ENCODE results near the gene ULK1. TPM values are rescaled to one million over a fixed set of nuclear protein-coding genes. Genes with fewer than 3 reads are reported as not detected.
"Not testable (repeated sequence)": the region's sequence is repeated elsewhere in the genome, so short reads cannot be mapped to it uniquely, and the experiment has no call there.

The ULK1 gene
- total RNA-seq, 2 donors from 2014 or later: 21.8 to 24.3 TPM

DNA sequence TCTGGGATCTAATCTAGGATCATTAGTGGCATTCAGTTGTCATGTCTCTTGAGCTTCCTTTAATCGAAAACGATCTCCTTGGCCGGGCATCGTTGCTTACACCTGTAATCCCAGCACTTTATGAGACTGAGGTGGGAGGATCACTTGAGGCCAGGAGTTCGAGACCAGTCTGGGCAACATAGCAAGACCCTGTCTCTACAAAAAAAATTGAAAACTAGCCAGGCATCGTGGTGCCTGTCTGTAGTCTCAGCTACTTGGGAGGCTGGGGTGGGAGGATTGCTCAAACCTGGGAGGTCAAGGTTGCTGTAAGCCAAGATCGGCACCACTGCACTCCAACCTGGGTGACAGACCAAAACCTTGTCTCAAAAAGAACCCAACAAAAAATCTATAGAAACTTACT, 43.7 kb downstream of the ULK1 start:
- Mint-ChIP-seq H3K4me3 (no peak overlapping the region), H3K36me3 (peaks cover 13% of the 10 kb centered on the region), H3K9me3 (no peaks in the 10 kb centered on the region), H3K27me3 (no peaks in the 10 kb centered on the region), H3K27ac (no peak overlapping the region), H3K4me1 (ENCODE audit: low read depth in 2 of 2) (no peaks in the 10 kb centered on the region)
- DNase-seq (ENCODE audit: low spot score) (no peak), ATAC-seq (no peak)

DNA sequence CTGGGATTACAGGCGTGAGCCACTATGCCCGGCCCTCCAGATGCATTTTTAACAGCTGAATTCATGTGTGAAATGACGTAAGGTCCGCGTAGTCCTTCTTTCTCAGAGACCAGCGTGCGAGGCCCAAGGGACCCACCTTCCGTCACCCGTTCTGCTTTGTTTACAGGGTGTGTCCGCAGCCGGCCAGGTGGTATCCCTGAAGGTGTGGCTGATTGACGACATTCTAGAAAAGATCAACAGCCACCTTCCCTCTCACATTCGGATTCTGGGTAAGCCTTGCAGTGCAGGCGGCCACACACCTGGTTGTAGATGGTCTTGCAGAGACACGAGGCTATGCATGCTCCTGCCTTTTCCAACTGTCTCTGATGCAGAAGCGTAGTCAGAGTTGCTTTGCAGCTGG, 44.6 kb downstream of the ULK1 start:
- Mint-ChIP-seq H3K27ac (no peak overlapping the region), H3K4me3 (no peak overlapping the region), H3K27me3 (no peaks in the 10 kb centered on the region), H3K36me3 (peaks cover 5% of the 10 kb centered on the region), H3K4me1 (ENCODE audit: low read depth in 2 of 2) (no peaks in the 10 kb centered on the region), H3K9me3 (no peaks in the 10 kb centered on the region)
- DNase-seq (ENCODE audit: low spot score) (no peak), ATAC-seq (no peak)

DNA sequence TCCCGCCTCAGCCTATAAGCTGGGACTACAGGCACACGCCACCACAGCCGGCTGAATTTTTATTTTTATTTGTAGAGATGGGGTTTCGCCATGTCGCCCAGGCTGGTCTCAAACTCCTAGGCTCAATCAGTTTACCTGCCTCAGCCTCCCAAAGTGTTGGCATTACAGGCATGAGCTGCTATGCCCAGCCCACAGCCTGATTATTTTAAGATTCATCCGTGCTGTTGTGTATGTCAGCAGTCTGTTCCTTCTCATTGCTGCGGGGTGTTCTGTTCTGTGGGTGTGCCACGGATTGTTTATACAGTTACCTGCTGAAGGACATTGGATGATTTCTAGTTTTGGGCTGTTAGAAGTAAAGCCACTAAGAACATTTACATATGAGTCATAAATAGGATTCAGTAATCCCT, 45.7 kb downstream of the ULK1 start:
- ATAC-seq: no peak
- Mint-ChIP-seq H3K27ac (no peak overlapping the region), H3K9me3 (no peaks in the 10 kb centered on the region), H3K4me3 (no peak overlapping the region), H3K36me3 (peaks cover 5% of the 10 kb centered on the region), H3K27me3 (no peaks in the 10 kb centered on the region), H3K4me1 (ENCODE audit: low read depth in 2 of 2) (peaks cover 0 to 2% of the 10 kb centered on the region in 2 donors)
- no peak for DNase-seq (ENCODE audit: low spot score)

DNA sequence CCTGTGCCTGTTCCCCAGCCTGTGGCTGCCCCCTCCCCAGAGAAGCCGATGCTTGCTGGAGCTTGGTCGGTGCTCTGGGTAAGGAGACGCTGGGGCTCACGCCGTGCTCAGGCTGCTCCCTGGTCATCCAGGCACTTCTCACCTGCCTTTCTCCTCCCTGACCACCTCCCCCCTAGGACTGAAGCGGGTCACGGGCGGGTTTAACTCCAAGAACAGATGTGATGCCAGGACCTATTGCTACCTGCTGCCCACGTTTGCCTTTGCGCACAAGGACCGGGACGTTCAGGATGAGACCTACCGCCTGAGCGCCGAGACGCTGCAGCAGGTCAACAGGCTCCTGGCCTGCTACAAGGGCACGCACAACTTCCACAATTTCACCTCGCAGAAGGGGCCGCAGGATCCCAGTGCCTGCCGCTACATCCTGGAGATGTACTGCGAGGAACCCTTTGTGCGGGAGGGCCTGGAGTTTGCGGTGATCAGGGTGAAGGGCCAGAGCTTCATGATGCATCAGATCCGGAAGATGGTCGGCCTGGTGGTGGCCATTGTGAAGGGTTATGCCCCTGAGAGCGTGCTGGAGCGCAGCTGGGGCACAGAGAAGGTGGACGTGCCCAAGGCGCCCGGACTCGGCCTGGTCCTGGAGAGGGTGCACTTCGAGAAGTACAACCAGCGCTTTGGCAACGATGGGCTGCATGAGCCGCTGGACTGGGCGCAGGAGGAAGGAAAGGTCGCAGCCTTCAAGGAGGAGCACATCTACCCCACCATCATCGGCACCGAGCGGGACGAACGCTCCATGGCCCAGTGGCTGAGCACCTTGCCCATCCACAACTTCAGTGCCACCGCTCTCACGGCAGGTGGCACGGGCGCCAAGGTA, 46.9 kb downstream of the ULK1 start:
- Mint-ChIP-seq H3K4me3 (no peak overlapping the region), H3K4me1 (ENCODE audit: low read depth in 2 of 2) (peaks cover 0 to 2% of the 10 kb centered on the region in 2 donors), H3K36me3 (peaks cover 5% of the 10 kb centered on the region), H3K27ac (no peak overlapping the region), H3K9me3 (no peaks in the 10 kb centered on the region), H3K27me3 (no peaks in the 10 kb centered on the region)
- ATAC-seq: peak in 1 of 2 donors; percentile 7
- DNase-seq (ENCODE audit: low spot score): no peak

DNA sequence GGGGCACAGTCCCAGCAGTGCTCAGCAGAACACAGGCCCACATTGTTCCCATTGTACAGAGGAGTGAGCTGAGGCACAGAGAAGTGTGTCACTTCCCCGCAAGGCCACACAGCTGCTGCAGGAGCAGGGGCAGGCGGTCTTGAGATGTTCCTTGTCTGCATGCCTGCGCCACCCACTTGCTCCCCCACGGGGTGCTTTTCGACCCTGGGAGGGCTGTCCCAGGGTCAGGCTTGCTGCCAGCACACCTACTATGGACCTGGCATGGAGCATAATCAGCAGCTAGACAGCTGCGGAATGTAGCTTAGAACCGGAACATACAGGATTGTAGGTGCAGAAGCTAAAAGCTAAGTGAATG, 47.5 kb downstream of the ULK1 start:
- H3K9me3 Mint-ChIP-seq: no peaks in the 10 kb centered on the region
- H3K4me3 Mint-ChIP-seq: no peak overlapping the region
- no peaks in the 10 kb centered on the region for H3K27me3 Mint-ChIP-seq
- peaks cover 0 to 2% of the 10 kb centered on the region in 2 donors for H3K4me1 Mint-ChIP-seq (ENCODE audit: low read depth in 2 of 2)
- peaks cover 5% of the 10 kb centered on the region for H3K36me3 Mint-ChIP-seq
- ATAC-seq (peak in 1 of 2 donors; percentile 25), DNase-seq (ENCODE audit: low spot score) (no peak)
- no peak overlapping the region for H3K27ac Mint-ChIP-seq

DNA sequence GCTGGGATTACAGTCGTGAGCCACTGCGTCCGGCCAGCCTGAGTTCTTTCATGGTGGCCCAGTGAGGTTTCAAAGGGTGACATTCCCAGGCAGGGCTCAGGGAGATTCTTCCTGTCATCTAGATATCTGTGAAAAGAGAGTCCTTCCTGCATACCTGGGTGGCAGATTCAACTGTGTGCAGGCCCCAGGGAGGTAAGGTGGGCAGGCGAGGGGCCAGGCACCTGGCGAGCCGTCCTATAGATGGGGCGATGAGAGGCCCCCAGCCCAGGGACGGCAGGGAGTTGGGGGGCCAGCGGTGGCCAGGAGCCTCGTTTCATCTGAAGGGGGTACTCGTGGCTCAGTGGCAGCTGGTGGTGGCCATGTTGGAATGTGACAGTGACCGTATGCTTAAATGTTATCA, 48.2 kb downstream of the ULK1 start:
- Mint-ChIP-seq H3K36me3 (peaks cover 3% of the 10 kb centered on the region), H3K4me1 (ENCODE audit: low read depth in 2 of 2) (peaks cover 6 to 7% of the 10 kb centered on the region in 2 donors), H3K9me3 (no peaks in the 10 kb centered on the region), H3K27ac (no peak overlapping the region), H3K27me3 (no peaks in the 10 kb centered on the region), H3K4me3 (no peak overlapping the region)
- no peak for ATAC-seq
- DNase-seq (ENCODE audit: low spot score): no peak

DNA sequence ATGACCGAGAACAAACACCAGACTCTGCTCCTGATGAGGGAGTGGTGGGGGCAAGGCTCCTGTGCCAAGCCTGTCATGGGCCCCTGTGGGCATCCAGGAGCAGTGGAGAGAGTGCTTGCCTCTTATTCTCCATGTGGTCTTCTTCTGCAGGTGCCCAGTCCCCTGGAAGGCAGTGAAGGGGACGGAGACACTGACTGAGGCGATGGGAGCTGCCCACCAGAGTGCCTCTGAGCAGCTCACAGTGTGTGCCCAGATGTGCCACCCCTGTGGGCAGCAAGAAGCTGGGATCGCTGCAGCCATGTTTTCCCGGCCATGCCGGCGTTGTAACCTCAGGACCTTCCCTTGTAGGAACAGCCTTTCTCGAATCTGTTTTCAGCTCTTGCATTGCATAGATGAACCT, 49.0 kb downstream of the ULK1 start:
- H3K36me3 Mint-ChIP-seq: no peaks in the 10 kb centered on the region
- no peak overlapping the region for H3K4me3 Mint-ChIP-seq
- no peak overlapping the region for H3K27ac Mint-ChIP-seq
- H3K9me3 Mint-ChIP-seq: no peaks in the 10 kb centered on the region
- peaks cover 12 to 13% of the 10 kb centered on the region in 2 donors for H3K4me1 Mint-ChIP-seq (ENCODE audit: low read depth in 2 of 2)
- no peaks in the 10 kb centered on the region for H3K27me3 Mint-ChIP-seq
- DNase-seq (ENCODE audit: low spot score): no peak
- ATAC-seq: no peak

DNA sequence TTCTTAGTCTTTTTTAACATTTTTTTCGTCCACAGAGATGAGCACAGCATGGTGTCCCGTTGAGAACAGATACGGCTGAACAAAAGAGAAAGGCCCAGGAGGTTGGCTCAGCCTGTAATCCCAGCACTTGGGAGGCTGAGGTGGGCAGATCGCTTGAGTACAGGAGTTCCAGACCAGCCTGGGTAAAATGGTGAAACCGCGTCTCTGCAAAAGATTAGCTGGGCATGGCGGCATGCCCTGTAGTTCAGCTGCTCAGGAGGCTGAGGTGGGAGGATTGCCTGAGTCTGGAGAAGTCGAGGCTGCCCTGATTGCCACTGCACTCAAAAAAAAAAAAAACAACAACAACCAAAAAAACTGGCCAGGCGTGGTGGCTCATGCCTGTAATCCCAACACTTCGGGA, 49.5 kb downstream of the ULK1 start:
- H3K27me3 Mint-ChIP-seq: no peaks in the 10 kb centered on the region
- H3K4me3 Mint-ChIP-seq: no peak overlapping the region
- no peaks in the 10 kb centered on the region for H3K9me3 Mint-ChIP-seq
- no peak for ATAC-seq
- H3K4me1 Mint-ChIP-seq (ENCODE audit: low read depth in 2 of 2): peaks cover 17 to 18% of the 10 kb centered on the region in 2 donors
- no peak overlapping the region for H3K27ac Mint-ChIP-seq
- DNase-seq (ENCODE audit: low spot score): no peak
- H3K36me3 Mint-ChIP-seq: no peaks in the 10 kb centered on the region

DNA sequence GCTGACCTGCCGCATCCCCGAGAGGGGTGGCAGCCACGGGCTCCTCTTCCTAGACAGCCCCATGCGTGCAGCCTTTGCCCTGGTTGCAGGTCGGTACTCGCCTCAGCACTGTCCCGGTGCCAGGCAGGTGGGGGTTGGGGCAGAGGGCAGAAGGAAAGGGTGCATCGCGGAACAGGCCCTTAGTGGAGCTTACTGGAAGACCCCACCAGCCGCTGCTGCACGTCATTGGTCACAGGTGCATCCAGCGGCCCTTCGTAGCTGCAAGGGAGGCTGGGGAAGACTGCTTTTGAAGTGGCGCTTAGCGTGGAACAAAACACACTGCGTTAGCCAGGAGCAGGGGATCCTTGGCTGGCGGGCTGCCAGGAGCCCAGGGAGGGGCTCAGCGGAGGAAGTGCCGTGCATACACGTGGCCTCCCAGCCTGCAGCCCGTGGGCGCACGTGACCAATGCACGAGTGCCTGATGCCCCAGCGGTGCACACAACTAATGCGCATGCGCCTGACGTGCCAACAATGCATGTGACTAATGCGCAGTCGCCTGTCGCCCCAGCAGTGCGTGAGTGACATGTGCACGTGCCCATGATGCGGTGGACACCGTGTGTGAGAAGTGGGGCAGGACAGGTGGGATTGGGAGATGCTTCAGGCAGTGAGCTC, 50.3 kb downstream of the ULK1 start:
- H3K27ac Mint-ChIP-seq: peak overlapping the region in 1 of 2 donors; percentile 33
- peaks cover 17 to 18% of the 10 kb centered on the region in 2 donors for H3K4me1 Mint-ChIP-seq (ENCODE audit: low read depth in 2 of 2)
- no peak overlapping the region for H3K4me3 Mint-ChIP-seq
- no peaks in the 10 kb centered on the region for H3K27me3 Mint-ChIP-seq
- no peak for ATAC-seq
- H3K9me3 Mint-ChIP-seq: no peaks in the 10 kb centered on the region
- H3K36me3 Mint-ChIP-seq: no peaks in the 10 kb centered on the region
- no peak for DNase-seq (ENCODE audit: low spot score)

DNA sequence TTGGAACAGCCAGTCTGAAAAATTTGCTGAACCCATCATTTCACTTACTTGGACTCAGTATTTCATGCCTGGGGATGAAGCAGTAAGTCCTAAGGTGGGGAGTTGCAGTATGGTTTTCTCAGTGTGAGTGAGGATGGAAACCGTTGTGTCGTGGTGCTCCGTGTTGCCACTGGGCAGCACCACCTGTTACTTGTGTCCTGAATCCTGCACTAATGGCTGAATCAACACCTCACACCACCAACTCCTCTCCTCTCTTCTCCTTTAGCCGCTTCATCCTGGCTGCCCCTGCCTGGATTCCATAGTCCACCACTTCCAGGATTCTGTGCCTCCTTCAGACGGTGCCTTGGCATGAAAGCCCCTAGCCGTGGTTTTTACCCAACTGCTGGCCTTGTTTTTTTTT, 52.3 kb downstream of the ULK1 start:
- H3K36me3 Mint-ChIP-seq: no peaks in the 10 kb centered on the region
- H3K27me3 Mint-ChIP-seq: no peaks in the 10 kb centered on the region
- peaks cover 17 to 18% of the 10 kb centered on the region in 2 donors for H3K4me1 Mint-ChIP-seq (ENCODE audit: low read depth in 2 of 2)
- H3K9me3 Mint-ChIP-seq: no peaks in the 10 kb centered on the region
- H3K4me3 Mint-ChIP-seq: no peak overlapping the region
- no peak for ATAC-seq
- no peak for DNase-seq (ENCODE audit: low spot score)
- peak overlapping the region in 1 of 2 donors; percentile 14 for H3K27ac Mint-ChIP-seq

DNA sequence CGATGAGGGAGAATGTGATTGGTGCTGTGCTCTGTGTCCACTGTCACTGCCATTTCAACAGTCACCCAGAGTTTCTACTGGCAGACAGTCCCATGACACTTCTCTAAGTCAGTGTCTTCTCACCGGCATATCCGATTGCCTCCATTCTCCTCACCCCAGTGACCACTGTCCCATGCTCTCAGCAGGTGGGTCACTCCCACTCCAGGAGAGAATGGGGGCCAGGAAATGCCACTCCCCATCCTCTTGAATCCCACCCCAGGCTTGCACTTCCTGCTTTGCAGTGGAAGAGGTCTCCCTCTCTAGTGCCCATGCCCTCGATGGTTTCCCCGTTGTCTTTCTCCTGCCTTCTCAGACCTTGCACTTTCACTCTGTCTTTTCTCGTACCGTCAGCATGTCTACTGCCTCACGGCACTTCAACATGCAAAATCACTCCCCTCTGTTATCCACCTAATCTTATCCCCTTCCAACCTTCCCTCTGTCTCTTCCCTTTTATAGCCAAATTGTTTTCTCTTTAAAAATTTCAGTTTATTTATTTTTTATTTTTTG, 53.1 kb downstream of the ULK1 start:
- no peaks in the 10 kb centered on the region for H3K27me3 Mint-ChIP-seq
- ATAC-seq (no peak), DNase-seq (ENCODE audit: low spot score) (no peak)
- peaks cover 18 to 19% of the 10 kb centered on the region in 2 donors for H3K4me1 Mint-ChIP-seq (ENCODE audit: low read depth in 2 of 2)
- H3K9me3 Mint-ChIP-seq: no peaks in the 10 kb centered on the region
- H3K4me3 Mint-ChIP-seq: peak overlapping the region; percentile 70
- H3K36me3 Mint-ChIP-seq: no peaks in the 10 kb centered on the region
- peak overlapping the region; percentile 14 to 81 for H3K27ac Mint-ChIP-seq

DNA sequence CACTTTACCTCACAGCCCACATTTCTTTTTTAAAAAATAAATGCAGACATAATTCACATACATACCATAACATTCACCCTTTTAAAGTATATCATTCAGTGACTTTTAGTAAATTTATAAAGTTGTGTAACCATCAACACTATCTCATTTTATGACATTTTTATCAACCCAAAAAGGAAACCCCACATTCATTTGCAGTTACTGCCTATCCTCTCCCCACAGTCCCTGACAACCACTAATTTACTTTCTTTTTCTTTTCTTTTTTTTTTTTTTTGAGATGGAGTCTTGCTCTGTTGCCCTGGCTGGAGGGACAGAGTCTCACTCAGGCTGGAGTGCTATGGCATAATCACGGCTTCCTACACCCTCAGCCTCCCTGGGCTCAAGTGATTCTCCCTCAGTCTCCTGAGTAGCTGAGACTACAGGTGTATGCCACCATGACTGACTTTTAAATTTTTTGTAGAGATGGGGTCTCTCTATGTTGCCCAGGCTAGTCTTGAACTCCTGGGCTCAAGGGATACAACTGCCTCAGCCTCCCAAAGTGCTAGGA, 53.8 kb downstream of the ULK1 start:
- no peaks in the 10 kb centered on the region for H3K36me3 Mint-ChIP-seq
- peaks cover 22 to 26% of the 10 kb centered on the region in 2 donors for H3K4me1 Mint-ChIP-seq (ENCODE audit: low read depth in 2 of 2)
- H3K4me3 Mint-ChIP-seq: peak overlapping the region; percentile 70
- no peaks in the 10 kb centered on the region for H3K9me3 Mint-ChIP-seq
- no peak for ATAC-seq
- peak overlapping the region; percentile 14 to 81 for H3K27ac Mint-ChIP-seq
- H3K27me3 Mint-ChIP-seq: no peaks in the 10 kb centered on the region
- no peak for DNase-seq (ENCODE audit: low spot score)

DNA sequence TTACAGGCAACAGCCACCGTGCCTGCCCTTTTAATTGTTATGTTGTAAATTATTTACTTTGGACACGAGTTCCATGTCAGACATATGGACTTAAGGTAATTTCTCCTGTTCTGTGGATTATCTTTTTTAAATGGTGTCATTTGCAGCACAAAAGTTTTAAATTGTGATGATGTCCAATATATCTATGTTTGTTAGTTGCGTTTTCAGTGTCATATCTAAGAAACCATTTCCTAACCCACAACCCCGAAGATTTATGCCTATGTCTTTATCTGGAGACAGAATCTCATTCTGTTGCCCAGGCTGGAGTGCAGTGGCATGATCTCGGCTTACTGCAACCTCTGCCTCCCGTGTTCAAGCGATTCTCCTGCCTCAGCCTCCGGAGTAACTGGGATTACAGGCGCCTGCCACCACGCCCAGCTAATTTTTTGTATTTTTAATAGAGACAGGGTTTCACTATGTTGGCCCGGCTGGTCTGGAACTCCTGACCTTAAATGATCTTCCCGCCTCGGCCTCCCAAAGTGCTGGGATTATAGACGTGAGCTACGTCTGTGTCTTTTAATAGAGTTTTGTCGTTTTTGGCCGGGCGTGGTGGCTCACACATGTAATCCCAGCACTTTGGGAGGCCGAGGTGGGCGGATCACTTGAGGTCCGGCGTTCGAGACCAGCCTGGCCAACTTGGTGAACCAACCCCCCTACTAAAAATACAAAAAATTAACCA, 54.5 kb downstream of the ULK1 start:
- not testable (repeated sequence) for ATAC-seq; DNase-seq (ENCODE audit: low spot score)

More for the DNA sequence above, 54.5 kb downstream of the ULK1 start:
- H3K36me3 Mint-ChIP-seq, H3K9me3 Mint-ChIP-seq, H3K27me3 Mint-ChIP-seq: not testable (repeated sequence)
- peak overlapping the region; percentile 70 for H3K4me3 Mint-ChIP-seq
- H3K4me1 Mint-ChIP-seq (ENCODE audit: low read depth in 2 of 2): peaks cover 24 to 27% of the 10 kb centered on the region in 2 donors
- peak overlapping the region; percentile 14 to 81 for H3K27ac Mint-ChIP-seq
